HepG2 (cell line): ENCODE results near the gene ZNRF3. TPM values are rescaled to one million over a fixed set of nuclear protein-coding genes. Genes with fewer than 3 reads are reported as not detected.

Experiments used
- ATAC-seq: fragments of 200-7000 bp; cut with Tn5 transposase; 3 replicates; pipeline ENCODE4 v1.9.1; 2020; ENCODE audit warnings: mild to moderate bottlenecking, moderate library complexity
- BruUV-seq: library from RNA; stranded (reverse); fragments of 400-500 nt; replicated peaks from 2 replicates; lab custom pipeline; 2021; lab: Mats Ljungman, UMichigan
- CTCF ChIA-PET: fragments of 300-600 bp; formaldehyde crosslinking; extraction: SDS; loops from one replicate; lab custom pipeline; 2021; ENCODE audit warnings: low total read pairs, inconsistent platforms, low intra/inter-chr PET ratio; lab: Yijun Ruan, JAX
- POLR2A ChIA-PET: fragments of 350-600 bp; sonication (Branson Sonifier 250); formaldehyde crosslinking; loops from one replicate; lab custom pipeline; 2020; ENCODE audit warnings: antibody characterized with exemption, inconsistent platforms; lab: Yijun Ruan, JAX
- DNase-seq: peaks from one replicate; pipeline ENCODE4 v3.0.0-alpha.2; 2015; ENCODE audit warnings: low spot score
- FAIRE-seq: peaks from 3 replicates; lab custom pipeline; 2011; peaks lifted over from hg19 to GRCh38; lab: Jason Lieb, UNC
- H2AFZ ChIP-seq: one replicate; pipeline ENCODE4 v1.6.1; 2011; ENCODE audit warnings: low read length, inconsistent platforms
- H3K27ac ChIP-seq: fragments of 300-600 bp; 3 replicates; pipeline ENCODE4 v1.8.0; 2011; ENCODE audit warnings: mixed run types, mild to moderate bottlenecking, mixed read lengths, low read length, inconsistent platforms; ENCODE audit not compliant: insufficient read depth; ENCODE audit errors: extremely low read length
- H3K27me3 ChIP-seq, 2 experiments: fragments of 200-600 bp in 1 of 2; 2 replicates in 1 of 2; 3 replicates in 1 of 2; pipeline versions ENCODE4 v1.6.0 to v1.8.0; 2011; ENCODE audit warnings: low read length in 2 of 2, mild to moderate bottlenecking in 2 of 2, moderate library complexity in 2 of 2, inconsistent platforms in 1 of 2; ENCODE audit not compliant: insufficient read depth in 2 of 2, control insufficient read depth in 1 of 2
- H3K36me3 ChIP-seq, 2 experiments: fragments of 200-600 bp in 1 of 2; replicated peaks in 1 of 2; 2 replicates in 1 of 2; 3 replicates in 1 of 2; pipeline versions ENCODE4 v1.5.1 to v1.8.0; 2011; ENCODE audit warnings: low read length in 2 of 2, inconsistent platforms in 1 of 2; ENCODE audit not compliant: insufficient read depth in 2 of 2, control insufficient read depth in 1 of 2
- H3K4me1 ChIP-seq: 2 replicates; pipeline ENCODE4 v1.5.1; 2012; ENCODE audit warnings: low read length, inconsistent platforms; ENCODE audit not compliant: insufficient read depth
- H3K4me2 ChIP-seq: 2 replicates; pipeline ENCODE4 v1.6.0; 2011; ENCODE audit warnings: low read depth, low read length, inconsistent platforms
- H3K4me3 ChIP-seq, 3 experiments: fragments of 200-600 bp in 1 of 3; sonication (generic), shearing (Covaris generic) in 1 of 3; replicated peaks in 1 of 3; 2 replicates each; pipeline ENCODE4 v1.5.1; 2011 to 2016; ENCODE audit warnings: low read length in 3 of 3, inconsistent platforms in 2 of 3, low read depth in 2 of 3, mild to moderate bottlenecking in 2 of 3, control low read depth in 1 of 3, mixed read lengths in 1 of 3; ENCODE audit not compliant: insufficient read depth in 1 of 3
- H3K79me2 ChIP-seq: one replicate; pipeline ENCODE4 v1.6.1; 2011; ENCODE audit warnings: low read length, inconsistent platforms; ENCODE audit not compliant: insufficient read depth
- H3K9ac ChIP-seq: 2 replicates; pipeline ENCODE4 v1.6.0; 2011; ENCODE audit warnings: mild to moderate bottlenecking, low read depth, low read length, inconsistent platforms; ENCODE audit not compliant: insufficient read depth
- H3K9me3 ChIP-seq: 2 replicates; pipeline ENCODE4 v1.5.1; 2012; ENCODE audit warnings: mild to moderate bottlenecking, low read length
- H4K20me1 ChIP-seq: 2 replicates; pipeline ENCODE4 v1.6.0; 2011; ENCODE audit warnings: inconsistent platforms, mild to moderate bottlenecking, low read length, moderate library complexity; ENCODE audit not compliant: insufficient read depth
- BHLHE40 ChIP-seq: IDR thresholded peaks from 2 replicates; pipeline ENCODE4 v1.6.1; 2011; ENCODE audit warnings: low read length, improper control_type of control experiment
- GTF3A ChIP-seq: sonication (generic); formaldehyde crosslinking; conservative IDR thresholded peaks from 2 replicates; pipeline ENCODE4 v1.4.0; 2020; ENCODE audit warnings: mild to moderate bottlenecking, missing genetic modification reagents
- HNRNPK ChIP-seq: fragments of 200-400 bp; formaldehyde crosslinking; IDR thresholded peaks from 2 replicates; pipeline ENCODE4 v1.6.1; 2018; ENCODE audit warnings: low read length, low read depth, moderate library complexity, mild to moderate bottlenecking; ENCODE audit not compliant: poor library complexity, severe bottlenecking
- KLF6 ChIP-seq: IDR thresholded peaks from 2 replicates; pipeline ENCODE4 v1.8.0; 2016; ENCODE audit warnings: missing biosample characterization, missing genetic modification reagents
- PLRG1 ChIP-seq: fragments of 450-650 bp; conservative IDR thresholded peaks from 2 replicates; pipeline ENCODE4 v1.6.1; 2016
- RAD21 ChIP-seq: fragments of 450-650 bp; formaldehyde crosslinking; IDR thresholded peaks from 2 replicates; pipeline ENCODE4 v1.5.0; 2020; ENCODE audit warnings: mild to moderate bottlenecking
- SIX4 ChIP-seq: sonication (generic); formaldehyde crosslinking; IDR thresholded peaks from 2 replicates; pipeline ENCODE4 v1.4.0; 2020; ENCODE audit warnings: missing genetic modification reagents
- SKI ChIP-seq: fragments of 450-650 bp; IDR thresholded peaks from one replicate; pipeline ENCODE4 v1.6.1; 2018; ENCODE audit warnings: mild to moderate bottlenecking; ENCODE audit not compliant: partially characterized antibody
- SMAD9 ChIP-seq: sonication (generic); formaldehyde crosslinking; IDR thresholded peaks from 2 replicates; pipeline ENCODE4 v1.5.1; 2020; ENCODE audit warnings: mild to moderate bottlenecking, missing genetic modification reagents
- ZNF44 ChIP-seq: sonication (generic); formaldehyde crosslinking; IDR thresholded peaks from 2 replicates; pipeline ENCODE4 v1.5.1; 2020; ENCODE audit warnings: mild to moderate bottlenecking, missing genetic modification reagents
- ZNF552 ChIP-seq: sonication (generic); formaldehyde crosslinking; IDR thresholded peaks from 2 replicates; pipeline ENCODE4 v1.9.0; 2022; ENCODE audit warnings: missing genetic modification reagents, mild to moderate bottlenecking, borderline replicate concordance
- WGBS: methylation state at CpG from one replicate; pipeline ENCODE4 v1.1.6; 2017; ENCODE audit warnings: low lambda C conversion rate; 5-methylcytosine and 5-hydroxymethylcytosine counted together
- in situ Hi-C: cut with HindIII; loops from 2 replicates; pipeline ENCODE4 v1.10.0; 2017; ENCODE audit warnings: low pct_unique_long_range_greater_than_20kb; ENCODE audit not compliant: extremely low pct_ligation_motif_present
- intact Hi-C: fragments of 100-400 bp; cut with micrococcal nuclease; formaldehyde crosslinking; loops from one replicate; pipeline ENCODE4 v1.10.0; 2022; ENCODE audit not compliant: unreplicated experiment
- polyA plus RNA-seq, 8 experiments: library from polyadenylated mRNA; depleted of rRNA in 3 of 8; stranded (reverse) in 7 of 8; unstranded in 1 of 8; fragments of >200 nt; fragmentation: Illumina TruSeq in 4 of 8; extraction: Trizol in 4 of 8; gene quantifications; 2 replicates each; pipeline versions ENCODE4 v1.2.1 to v1.2.3, GENCODE V29; 2011 to 2016; ENCODE audit warnings: low read depth in 4 of 8, missing spikeins in 1 of 8, mixed read lengths in 1 of 8; ENCODE audit not compliant: insufficient read depth in 1 of 8
- total RNA-seq, 5 experiments: library from RNA; depleted of rRNA; stranded (reverse); fragments of >200 nt; fragmentation: Illumina TruSeq; extraction: Trizol; gene quantifications; 2 replicates each; pipeline ENCODE4 v1.2.3, GENCODE V29; 2016; ENCODE audit warnings: low read depth in 1 of 5
- TF ChIP-seq, protein P1 (sequence below): sonication (generic); formaldehyde crosslinking; IDR thresholded peaks from 2 replicates; pipeline ENCODE4 v1.4.0; 2020; ENCODE audit warnings: missing genetic modification reagents, borderline replicate concordance
- TF ChIP-seq, protein P2 (sequence below): IDR thresholded peaks from 2 replicates; pipeline ENCODE4 v1.6.1; 2016; ENCODE audit warnings: missing genetic modification reagents, missing compliant biosample characterization
- TF ChIP-seq, protein P3 (sequence below): sonication (generic); formaldehyde crosslinking; IDR thresholded peaks from 2 replicates; pipeline ENCODE4 v1.9.0; 2021; ENCODE audit warnings: missing genetic modification reagents, borderline replicate concordance
- TF ChIP-seq, protein P4 (sequence below): sonication (generic); formaldehyde crosslinking; IDR thresholded peaks from 2 replicates; pipeline ENCODE4 v1.8.1; 2023; ENCODE audit warnings: mild to moderate bottlenecking, missing genetic modification reagents
- TF ChIP-seq, protein P5 (sequence below): sonication (generic); formaldehyde crosslinking; IDR thresholded peaks from 2 replicates; pipeline ENCODE4 v1.4.0; 2020; ENCODE audit warnings: missing genetic modification reagents

The ZNRF3 gene
- total and polyA plus RNA-seq, 2 of the 13 experiments (the other 11 are each of a cell fraction or from before 2014, with no cell fraction given), result 20.3 to 36.7 TPM

DNA sequence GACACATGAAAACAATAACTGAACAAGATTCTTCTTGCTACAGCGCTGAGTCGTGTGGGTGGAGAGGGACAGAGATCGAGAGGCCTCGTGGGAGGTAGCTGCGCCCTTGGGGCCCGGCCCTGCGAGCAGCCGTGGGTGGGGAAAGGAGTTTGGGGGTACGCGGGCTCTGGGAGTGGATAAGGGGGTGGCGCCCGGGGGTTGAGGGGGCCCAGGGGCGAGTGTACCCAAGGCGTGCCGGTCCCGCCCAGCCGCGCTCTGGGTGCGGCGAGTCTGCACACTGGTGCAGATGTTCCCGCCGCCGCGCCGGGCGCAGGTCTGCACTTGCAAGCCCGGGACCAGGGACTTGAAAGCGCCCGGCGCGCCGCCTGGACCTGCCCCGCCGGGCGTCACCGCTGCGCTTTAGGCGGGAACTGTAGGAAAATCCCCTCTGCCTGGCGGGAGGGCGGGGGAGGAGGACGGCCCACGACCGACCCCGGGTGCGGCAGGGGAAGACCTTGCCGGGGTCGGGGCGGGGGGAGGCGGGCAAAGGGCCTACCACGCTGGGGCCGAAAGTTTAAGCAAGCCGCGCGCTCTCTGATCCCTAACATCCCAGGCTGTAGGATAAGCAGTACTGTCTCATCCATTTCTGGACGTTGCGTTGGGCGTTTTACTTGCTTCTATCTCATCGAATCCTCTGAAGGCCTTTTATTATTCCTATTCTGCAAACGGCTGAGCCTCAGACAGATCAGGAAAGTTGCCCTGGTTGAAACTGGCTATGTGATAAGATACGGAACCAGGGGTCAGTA, 188.1 kb downstream of the ZNRF3 start:
- in situ Hi-C loops, result loop anchor here (5.0 kb wide), 1 partner anchor 81 kb away; no protein-coding TSS in a partner anchor
- Histone ChIP-seq H3K79me2 (no peaks in the 10 kb centered on the region), H3K4me3 (peak overlapping the region; percentile 52 to 75 (median 59)), H3K4me1 (peaks cover 53% of the 10 kb centered on the region), H2AFZ (no peak overlapping the region), H3K36me3 (no peaks in the 10 kb centered on the region), H4K20me1 (0 out of 2 replicates have a peak, but pooled peaks cover 4% of the 10 kb centered on the region), H3K4me2 (peak overlapping the region; percentile 93), H3K27me3 (no peaks in the 10 kb centered on the region), H3K27ac (peak overlapping the region; percentile 34), H3K9me3 (no peaks in the 10 kb centered on the region), H3K9ac (peak overlapping the region; percentile 47)
- intact Hi-C loops, result loop anchor here (5.0 kb wide), 1 partner anchor 81 kb away; no protein-coding TSS in a partner anchor
- no TSS peak for BruUV-seq
- ChIA-PET CTCF (no interaction called here), POLR2A (interaction anchor here (1.1 to 1.8 kb wide), 2 partner anchors 24 to 25 kb away, joined by 5 read pairs; no protein-coding TSS in a partner anchor)
- WGBS, result 3% methylated on average over 16 of the region's 60 CpGs
- DNase-seq (peak; percentile 71), FAIRE-seq (no peak), ATAC-seq (peak; percentile 75)
- TF ChIP-seq SKI, result no peak
- TF ChIP-seq PLRG1, result no peak
- TF ChIP-seq BHLHE40, result no peak
- peak; percentile 69 for TF ChIP-seq HNRNPK
- 0 out of 2 replicates have a peak, but pooled peaks have one; percentile 35 for TF ChIP-seq KLF6
- TF ChIP-seq RAD21 (CRISPR knock-in tag), result 0 out of 2 replicates have a peak, but pooled peaks have one; percentile 7
- TF ChIP-seq, protein P1, sequence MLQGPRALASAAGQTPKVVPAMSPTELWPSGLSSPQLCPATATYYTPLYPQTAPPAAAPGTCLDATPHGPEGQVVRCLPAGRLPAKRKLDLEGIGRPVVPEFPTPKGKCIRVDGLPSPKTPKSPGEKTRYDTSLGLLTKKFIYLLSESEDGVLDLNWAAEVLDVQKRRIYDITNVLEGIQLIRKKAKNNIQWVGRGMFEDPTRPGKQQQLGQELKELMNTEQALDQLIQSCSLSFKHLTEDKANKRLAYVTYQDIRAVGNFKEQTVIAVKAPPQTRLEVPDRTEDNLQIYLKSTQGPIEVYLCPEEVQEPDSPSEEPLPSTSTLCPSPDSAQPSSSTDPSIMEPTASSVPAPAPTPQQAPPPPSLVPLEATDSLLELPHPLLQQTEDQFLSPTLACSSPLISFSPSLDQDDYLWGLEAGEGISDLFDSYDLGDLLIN (CRISPR knock-in tag), result no peak; the same call in 1 of the 2 replicates
- TF ChIP-seq, protein P2, sequence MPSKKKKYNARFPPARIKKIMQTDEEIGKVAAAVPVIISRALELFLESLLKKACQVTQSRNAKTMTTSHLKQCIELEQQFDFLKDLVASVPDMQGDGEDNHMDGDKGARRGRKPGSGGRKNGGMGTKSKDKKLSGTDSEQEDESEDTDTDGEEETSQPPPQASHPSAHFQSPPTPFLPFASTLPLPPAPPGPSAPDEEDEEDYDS (CRISPR knock-in tag), result no peak
- no peak for TF ChIP-seq ZNF552
- TF ChIP-seq, protein P3, sequence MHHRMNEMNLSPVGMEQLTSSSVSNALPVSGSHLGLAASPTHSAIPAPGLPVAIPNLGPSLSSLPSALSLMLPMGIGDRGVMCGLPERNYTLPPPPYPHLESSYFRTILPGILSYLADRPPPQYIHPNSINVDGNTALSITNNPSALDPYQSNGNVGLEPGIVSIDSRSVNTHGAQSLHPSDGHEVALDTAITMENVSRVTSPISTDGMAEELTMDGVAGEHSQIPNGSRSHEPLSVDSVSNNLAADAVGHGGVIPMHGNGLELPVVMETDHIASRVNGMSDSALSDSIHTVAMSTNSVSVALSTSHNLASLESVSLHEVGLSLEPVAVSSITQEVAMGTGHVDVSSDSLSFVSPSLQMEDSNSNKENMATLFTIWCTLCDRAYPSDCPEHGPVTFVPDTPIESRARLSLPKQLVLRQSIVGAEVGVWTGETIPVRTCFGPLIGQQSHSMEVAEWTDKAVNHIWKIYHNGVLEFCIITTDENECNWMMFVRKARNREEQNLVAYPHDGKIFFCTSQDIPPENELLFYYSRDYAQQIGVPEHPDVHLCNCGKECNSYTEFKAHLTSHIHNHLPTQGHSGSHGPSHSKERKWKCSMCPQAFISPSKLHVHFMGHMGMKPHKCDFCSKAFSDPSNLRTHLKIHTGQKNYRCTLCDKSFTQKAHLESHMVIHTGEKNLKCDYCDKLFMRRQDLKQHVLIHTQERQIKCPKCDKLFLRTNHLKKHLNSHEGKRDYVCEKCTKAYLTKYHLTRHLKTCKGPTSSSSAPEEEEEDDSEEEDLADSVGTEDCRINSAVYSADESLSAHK (CRISPR knock-in tag), result no peak
- TF ChIP-seq GTF3A (CRISPR knock-in tag), result no peak
- no peak for TF ChIP-seq ZNF44 (CRISPR knock-in tag)
- TF ChIP-seq SIX4 (CRISPR knock-in tag), result no peak
- TF ChIP-seq, protein P4, sequence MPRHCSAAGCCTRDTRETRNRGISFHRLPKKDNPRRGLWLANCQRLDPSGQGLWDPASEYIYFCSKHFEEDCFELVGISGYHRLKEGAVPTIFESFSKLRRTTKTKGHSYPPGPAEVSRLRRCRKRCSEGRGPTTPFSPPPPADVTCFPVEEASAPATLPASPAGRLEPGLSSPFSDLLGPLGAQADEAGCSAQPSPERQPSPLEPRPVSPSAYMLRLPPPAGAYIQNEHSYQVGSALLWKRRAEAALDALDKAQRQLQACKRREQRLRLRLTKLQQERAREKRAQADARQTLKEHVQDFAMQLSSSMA, result no peak
- TF ChIP-seq SMAD9 (CRISPR knock-in tag), result no peak
- TF ChIP-seq, protein P5, sequence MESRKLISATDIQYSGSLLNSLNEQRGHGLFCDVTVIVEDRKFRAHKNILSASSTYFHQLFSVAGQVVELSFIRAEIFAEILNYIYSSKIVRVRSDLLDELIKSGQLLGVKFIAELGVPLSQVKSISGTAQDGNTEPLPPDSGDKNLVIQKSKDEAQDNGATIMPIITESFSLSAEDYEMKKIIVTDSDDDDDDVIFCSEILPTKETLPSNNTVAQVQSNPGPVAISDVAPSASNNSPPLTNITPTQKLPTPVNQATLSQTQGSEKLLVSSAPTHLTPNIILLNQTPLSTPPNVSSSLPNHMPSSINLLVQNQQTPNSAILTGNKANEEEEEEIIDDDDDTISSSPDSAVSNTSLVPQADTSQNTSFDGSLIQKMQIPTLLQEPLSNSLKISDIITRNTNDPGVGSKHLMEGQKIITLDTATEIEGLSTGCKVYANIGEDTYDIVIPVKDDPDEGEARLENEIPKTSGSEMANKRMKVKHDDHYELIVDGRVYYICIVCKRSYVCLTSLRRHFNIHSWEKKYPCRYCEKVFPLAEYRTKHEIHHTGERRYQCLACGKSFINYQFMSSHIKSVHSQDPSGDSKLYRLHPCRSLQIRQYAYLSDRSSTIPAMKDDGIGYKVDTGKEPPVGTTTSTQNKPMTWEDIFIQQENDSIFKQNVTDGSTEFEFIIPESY (CRISPR knock-in tag), result no peak
